Activated T-helper 1 cell treated with anti-CD3 and anti-CD28 coated beads, Interleukin-2, amount 50 U/mL, for 16 hours (primary cell): Measurements from ENCODE around the gene CFAP410.
A peak's percentile ranks its signal among the peaks of the same experiment; 100 is the strongest.

Experiments used
- DNase-seq, 2 donors: peaks; one replicate each; pipeline ENCODE4 v3.0.0-alpha.2; 2020; ENCODE audit warnings: low read depth in 1 of 2, low spot score in 1 of 2

The CFAP410 gene

GRCh38 chr21:44300262-44300959 lies 38.8 kb downstream of the CFAP410 start:
- DNase-seq: peak; percentile 29 to 44

- peak; percentile 23 to 44 for DNase-seq
Observed at GRCh38 chr21:44299458-44300261, 39.5 kb downstream of the CFAP410 start, which contains the start of gene PFKL. Gene PFKL, plus strand, starts transcription at chr21:44300053. Its CDS starts 53 bp downstream, at chr21:44300106.

DNA sequence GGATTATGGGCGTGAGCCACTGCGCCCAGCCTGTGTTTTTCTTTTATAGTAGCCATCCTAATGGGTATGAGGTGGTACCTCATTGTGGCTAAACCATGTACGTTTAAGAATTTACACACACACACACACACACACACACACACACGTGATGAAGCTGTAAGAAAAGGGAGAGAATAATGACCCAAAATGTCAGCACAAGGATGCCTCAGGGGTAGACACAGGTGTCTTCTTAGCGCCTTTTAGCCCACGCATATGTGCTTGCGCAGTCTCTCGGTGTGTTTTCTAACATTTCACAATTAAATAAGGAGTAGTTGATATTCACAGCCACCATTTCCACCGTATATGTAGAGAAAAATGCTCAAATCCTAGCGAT lies 40.1 kb downstream of the CFAP410 start:
- DNase-seq: no peak

GRCh38 chr21:44298301-44298700 lies 40.9 kb downstream of the CFAP410 start:
- DNase-seq: no peak

- DNase-seq: peak; percentile 48 to 61
Observed at GRCh38 chr21:44297525-44298290, 41.5 kb downstream of the CFAP410 start.

DNA sequence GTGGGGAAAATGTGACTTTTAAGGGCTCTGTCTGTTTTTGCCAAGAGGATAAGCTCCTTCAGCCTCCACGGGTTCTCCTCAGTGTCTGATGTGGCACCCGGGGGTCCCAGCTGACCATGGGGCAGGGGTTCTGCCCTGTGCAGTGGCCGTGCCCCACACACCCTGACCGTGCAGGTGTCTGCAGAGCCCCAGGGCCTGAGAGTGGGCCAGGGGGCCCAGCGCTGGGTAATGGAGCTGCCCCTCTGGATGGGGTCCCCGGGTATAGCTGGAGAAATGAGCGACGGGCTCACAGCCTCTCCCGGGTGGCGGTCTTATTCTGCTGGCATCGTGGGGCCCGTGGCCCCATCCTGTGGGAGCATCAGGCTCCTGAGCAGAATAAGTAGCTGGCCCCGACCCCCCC lies 42.3 kb downstream of the CFAP410 start:
- no peak for DNase-seq

GRCh38 chr21:44296103-44296519 lies 43.1 kb downstream of the CFAP410 start:
- DNase-seq: no peak

GRCh38 chr21:44295646-44296045 lies 43.5 kb downstream of the CFAP410 start:
- DNase-seq: no peak

DNA sequence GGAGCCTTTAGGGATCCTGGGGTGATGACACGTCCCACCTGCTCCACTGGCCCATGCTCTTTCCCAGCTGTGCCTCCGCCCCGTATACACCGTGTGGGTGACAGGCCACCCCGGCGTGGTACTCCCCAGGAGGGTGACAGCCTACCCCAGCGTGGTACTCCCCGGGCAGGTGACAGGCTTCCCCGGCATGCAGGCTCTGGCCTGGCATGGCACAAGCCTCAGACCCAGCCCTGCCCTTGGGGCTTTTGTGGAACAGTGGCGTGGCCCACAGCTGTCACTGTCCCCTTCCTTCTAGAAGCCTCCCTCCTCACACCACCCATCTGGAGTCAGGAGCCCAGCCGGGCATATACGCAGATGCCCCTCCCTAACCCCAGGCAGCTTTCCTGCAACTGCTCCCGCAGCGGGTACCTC lies 44.0 kb downstream of the CFAP410 start:
- no peak for DNase-seq

- no peak for DNase-seq
Observed at GRCh38 chr21:44294391-44295162, 44.6 kb downstream of the CFAP410 start.

DNA sequence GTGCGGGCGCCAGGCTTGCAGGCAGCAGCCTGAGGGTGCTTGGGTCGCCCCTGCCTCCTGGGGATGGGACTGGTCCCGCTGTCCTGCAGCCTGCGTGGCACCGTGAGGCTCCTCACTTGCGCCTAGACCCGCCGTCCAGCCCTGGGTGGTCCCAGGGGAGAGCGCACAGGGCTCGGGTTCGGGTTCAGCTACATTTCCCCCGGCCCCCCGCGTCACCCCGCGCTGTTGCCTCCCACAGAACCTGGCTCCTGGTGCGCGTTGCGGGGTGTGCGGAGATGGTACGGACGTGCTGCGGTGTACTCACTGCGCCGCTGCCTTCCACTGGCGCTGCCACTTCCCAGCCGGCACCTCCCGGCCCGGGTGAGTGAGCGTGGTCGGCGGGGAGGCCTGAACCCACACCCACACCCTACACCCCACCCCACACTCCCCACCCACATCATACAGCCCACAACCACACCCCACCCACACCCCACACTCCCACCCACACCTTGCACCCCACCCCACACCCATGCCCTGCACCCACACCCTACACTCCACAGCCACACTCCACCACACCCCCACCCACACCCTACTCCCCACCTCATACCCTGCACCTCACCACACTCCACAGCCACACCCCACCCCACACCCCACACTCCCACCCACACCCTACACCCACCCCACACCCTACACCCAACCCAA lies 45.5 kb downstream of the CFAP410 start:
- no peak for DNase-seq

DNA sequence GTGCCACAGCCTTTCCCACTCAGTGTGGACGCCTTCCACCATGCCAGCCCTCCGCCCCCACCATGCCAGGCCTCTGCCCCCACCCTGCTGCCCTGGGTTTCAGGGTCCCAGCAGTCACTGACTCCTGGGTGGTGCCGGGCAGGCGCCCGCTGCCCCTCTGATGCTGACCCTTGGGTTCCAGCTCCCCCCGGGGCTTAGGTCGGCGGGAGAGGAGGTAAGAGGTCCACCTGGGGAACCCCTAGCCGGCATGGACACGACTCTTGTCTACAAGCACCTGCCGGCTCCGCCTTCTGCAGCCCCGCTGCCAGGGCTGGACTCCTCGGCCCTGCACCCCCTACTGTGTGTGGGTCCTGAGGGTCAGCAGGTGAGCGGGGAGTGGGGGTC lies 46.4 kb downstream of the CFAP410 start:
- DNase-seq: no peak

GRCh38 chr21:44291936-44292811 lies 47.0 kb downstream of the CFAP410 start:
- DNase-seq: no peak

DNA sequence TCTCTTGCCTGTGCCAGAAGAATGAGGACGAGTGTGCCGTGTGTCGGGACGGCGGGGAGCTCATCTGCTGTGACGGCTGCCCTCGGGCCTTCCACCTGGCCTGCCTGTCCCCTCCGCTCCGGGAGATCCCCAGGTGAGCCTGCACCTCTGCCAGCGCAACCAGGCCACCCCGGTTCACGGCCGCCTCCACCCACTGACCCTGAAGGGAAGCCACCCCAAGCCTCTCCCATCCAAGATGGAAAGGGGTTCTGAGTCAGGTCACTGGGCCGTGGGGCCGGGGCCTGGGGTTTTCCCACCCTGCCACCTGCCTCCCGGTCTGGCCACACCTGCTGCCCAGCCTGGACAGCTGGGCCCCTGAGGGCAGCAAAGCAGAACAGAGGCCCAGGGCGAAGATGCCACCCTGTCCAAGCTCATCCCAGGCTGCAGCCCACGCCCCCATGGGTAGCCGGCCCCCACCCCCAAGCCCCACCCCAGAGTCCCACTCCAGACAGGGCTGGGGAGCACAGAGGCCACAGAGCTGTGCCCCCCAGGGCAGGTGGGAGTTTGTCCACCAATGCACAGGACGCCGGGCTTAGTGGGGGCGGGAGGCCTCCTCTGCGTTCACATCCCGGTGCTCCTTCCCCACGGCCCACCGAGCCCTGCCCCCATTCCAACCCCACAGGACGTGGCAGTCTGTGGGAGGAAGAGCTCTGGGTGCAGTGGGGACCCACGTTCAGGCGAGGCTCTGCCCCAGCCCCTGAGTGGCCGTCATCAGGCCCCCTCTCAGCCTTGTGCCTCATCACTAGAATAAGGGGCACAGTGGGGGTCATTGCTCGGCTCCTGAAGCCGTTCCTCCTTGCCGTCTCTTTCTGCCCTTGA lies 47.9 kb downstream of the CFAP410 start:
- no peak for DNase-seq

GRCh38 chr21:44290327-44291077 lies 48.7 kb downstream of the CFAP410 start:
- DNase-seq: no peak

- no peak for DNase-seq
Observed at GRCh38 chr21:44289381-44290010, 49.7 kb downstream of the CFAP410 start.
